ENCODE data around the gene MYOM1.

MYOM1 gene

DNA sequence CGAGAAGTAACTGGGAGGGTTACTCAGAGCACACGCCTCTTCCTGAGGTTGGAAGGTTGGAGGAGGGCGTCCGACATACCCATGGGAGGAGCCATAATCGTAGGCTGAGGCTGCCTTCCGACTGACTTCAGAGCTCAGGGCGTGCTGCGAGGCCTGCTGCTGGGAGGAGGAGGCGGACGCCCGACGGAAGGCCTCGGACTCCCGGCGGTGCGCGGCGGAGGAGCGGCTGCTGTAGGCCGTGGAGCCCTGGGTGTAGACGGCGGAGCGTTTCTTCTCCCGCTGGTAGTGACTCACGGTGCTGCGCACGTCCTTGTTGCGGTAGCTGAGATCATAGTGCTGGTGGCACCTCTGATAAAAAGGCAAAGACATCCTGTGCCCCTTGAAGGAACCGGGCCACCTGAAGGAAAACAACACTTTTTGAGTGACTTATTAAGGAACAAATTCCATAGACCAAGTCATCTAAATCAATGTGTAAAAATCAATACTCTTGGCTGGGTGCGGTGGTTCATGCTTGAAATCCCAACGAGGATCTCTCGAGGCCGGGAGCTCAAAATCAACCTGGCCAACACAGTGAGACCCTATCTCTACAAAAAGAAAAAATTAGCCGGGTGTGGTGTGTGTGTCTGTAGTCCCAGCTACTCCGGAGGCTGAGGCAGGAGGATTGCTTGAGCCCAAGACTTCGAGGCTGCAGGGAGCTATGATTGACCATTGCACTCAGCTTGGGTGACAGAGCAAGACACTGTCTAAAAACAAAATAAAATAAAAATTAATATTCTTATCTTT, 4.7 kb downstream of the MYOM1 start:
- no peak overlapping the region for H3K4me3 ChIP-seq (ENCODE audit: low read depth, low read length)
- TF ChIP-seq, protein P1, sequence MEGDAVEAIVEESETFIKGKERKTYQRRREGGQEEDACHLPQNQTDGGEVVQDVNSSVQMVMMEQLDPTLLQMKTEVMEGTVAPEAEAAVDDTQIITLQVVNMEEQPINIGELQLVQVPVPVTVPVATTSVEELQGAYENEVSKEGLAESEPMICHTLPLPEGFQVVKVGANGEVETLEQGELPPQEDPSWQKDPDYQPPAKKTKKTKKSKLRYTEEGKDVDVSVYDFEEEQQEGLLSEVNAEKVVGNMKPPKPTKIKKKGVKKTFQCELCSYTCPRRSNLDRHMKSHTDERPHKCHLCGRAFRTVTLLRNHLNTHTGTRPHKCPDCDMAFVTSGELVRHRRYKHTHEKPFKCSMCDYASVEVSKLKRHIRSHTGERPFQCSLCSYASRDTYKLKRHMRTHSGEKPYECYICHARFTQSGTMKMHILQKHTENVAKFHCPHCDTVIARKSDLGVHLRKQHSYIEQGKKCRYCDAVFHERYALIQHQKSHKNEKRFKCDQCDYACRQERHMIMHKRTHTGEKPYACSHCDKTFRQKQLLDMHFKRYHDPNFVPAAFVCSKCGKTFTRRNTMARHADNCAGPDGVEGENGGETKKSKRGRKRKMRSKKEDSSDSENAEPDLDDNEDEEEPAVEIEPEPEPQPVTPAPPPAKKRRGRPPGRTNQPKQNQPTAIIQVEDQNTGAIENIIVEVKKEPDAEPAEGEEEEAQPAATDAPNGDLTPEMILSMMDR (conservative IDR thresholded peaks at IDR 0.05; ENCODE audit: low read depth, low read length), result no peak
- no peak for DNase-seq (ENCODE audit: low read depth)

GRCh38 chr18:3213300-3214059, 6.3 kb downstream of the MYOM1 start:
- peak; percentile 33 for DNase-seq (ENCODE audit: low read depth)
- no peak overlapping the region for H3K4me3 ChIP-seq (ENCODE audit: low read depth, low read length)
- TF ChIP-seq, protein P1 (conservative IDR thresholded peaks at IDR 0.05; ENCODE audit: low read depth, low read length), result no peak

DNA sequence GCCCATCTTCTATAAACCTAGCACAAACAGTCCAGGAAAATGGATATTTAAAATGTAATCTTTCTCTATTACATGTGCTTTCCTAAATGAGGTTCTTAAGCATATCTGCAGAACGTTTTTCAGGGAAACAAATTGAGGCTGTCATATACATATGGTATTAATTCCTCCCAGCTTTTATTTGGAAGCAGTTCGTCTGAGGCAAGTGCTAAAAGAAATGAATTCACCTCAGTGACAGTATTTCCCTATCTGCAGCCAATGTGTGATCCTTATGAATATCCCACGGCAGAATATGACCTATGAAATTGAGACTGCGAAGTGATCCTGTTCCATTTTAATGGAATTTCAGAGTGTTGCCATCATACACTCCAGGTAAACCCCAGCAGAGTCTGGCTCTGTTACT, 7.1 kb downstream of the MYOM1 start:
- TF ChIP-seq, protein P1 (conservative IDR thresholded peaks at IDR 0.05; ENCODE audit: low read depth, low read length), result no peak
- no peak overlapping the region for H3K4me3 ChIP-seq (ENCODE audit: low read depth, low read length)
- no peak for DNase-seq (ENCODE audit: low read depth)

DNA sequence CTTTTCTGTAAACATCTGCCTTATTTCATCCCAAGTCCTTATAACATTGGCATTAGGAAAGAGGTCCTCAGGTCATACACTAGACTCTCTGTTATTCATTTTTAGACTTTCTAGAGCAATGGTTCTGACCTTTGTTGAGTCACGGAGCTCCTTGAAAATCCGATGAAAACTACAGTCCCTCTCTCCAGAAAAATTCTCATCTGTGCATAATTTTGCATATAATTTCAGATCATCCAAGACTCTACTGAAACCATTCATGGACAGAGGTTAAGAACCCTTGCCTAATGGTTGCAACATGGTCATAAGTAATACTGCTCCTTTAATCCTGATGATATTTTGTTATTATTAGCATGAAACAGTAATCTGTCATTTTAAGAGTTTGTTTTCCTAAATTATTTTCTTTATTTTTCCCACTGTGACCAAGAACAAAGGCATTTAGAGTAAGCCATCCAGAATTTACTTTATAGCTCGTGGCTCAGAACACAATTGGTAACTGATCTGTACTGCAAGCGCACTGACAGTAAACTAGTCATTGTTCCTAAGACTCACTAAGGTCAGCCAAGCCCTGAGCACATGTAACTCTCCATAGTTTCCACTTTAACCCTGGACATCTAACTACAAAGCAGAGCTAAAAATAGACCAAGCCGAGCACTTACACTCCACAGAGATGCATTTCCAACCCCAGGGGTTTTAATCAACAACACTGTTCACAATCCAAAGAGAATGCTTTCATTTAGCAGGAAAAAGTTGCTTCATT, 8.4 kb downstream of the MYOM1 start:
- TF ChIP-seq, protein P1 (conservative IDR thresholded peaks at IDR 0.05; ENCODE audit: low read depth, low read length), result no peak
- H3K4me3 ChIP-seq (ENCODE audit: low read depth, low read length), result no peak overlapping the region
- peak; percentile 82 for DNase-seq (ENCODE audit: low read depth)

- TF ChIP-seq, protein P1 (conservative IDR thresholded peaks at IDR 0.05; ENCODE audit: low read depth, low read length), result no peak
- no peak overlapping the region for H3K4me3 ChIP-seq (ENCODE audit: low read depth, low read length)
- no peak for DNase-seq (ENCODE audit: low read depth)
Measured at GRCh38 chr18:3209859-3210569, 9.8 kb downstream of the MYOM1 start.

- peak; percentile 4 for DNase-seq (ENCODE audit: low read depth)
- TF ChIP-seq, protein P1 (conservative IDR thresholded peaks at IDR 0.05; ENCODE audit: low read depth, low read length), result no peak
Measured at GRCh38 chr18:3207565-3207964, 12.2 kb downstream of the MYOM1 start.

More at GRCh38 chr18:3207565-3207964, 12.2 kb downstream of the MYOM1 start:
- no peak overlapping the region for H3K4me3 ChIP-seq (ENCODE audit: low read depth, low read length)

Data from choroid plexus epithelial cell (primary cell).